HG03460 (cell line): ENCODE measurements around the gene DCUN1D2.

ENCODE experiments used
- ATAC-seq: cut with Tn5 transposase; IDR thresholded peaks from one replicate; pipeline ENCODE4 v1.9.1; 2021; ENCODE audit not compliant: unreplicated experiment

Gene DCUN1D2

DNA sequence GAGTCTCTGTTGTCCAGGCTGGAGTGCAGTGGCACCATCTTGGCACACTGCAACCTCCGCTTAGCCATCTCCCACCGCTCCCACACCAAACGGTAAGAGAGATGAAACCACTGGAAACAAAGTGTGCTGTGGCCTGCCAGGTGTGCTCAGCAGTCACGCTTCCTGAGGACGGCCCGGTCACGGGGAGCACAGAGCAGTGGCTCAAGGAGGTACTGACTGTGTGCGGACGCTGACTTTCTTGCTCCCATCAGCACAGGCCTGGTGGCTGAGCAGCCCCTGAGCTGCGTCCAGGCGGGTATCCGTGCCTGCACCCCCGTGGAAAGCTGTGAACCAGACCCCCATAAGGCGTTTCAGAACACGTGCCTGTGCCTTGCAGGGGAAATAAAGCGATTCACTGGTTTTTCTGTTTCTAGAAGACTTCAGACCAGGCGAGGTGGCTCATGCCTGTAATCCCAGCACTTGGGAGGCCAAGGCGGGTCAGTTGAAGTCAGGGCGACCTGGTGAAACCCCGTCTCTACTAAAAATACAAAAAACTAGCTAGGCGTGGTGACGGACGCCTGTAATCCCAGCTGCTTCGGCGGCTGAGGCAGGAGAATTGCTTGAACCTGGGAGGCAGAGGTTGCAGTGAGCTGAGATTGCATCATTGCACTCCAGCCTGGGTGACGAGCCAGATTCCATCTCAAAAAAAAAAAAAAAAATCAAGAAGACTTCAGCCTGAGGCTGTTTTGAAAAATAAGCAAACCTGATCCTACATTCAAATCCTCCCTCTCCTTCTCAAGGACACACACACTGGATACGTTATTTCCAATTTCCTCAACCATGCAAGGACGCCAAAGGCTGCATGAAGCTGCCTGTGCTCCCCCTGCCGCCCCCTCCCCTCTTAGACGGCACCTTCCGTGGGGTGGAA lies 62.7 kb downstream of the DCUN1D2 start:
- ATAC-seq, result no peak

DNA sequence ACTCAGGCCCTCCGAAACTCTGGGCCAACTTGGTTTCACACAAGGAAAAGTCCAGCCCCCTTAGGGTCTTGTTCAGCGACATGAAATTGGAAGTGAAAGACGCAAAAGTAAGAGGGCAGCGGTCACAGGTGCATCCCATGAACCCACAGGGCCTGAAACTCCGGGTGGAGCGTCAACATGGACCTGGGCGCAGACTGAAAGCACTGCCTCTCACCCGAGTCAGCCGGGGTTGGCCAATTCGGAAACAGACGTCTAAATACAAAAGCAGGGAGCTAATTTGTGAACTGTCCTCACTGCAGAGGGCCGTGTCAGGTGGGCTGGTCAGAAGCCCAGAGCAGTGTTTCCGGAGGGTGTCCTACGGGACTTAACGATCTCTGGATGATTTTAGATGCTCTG lies 63.9 kb downstream of the DCUN1D2 start:
- no peak for ATAC-seq

DNA sequence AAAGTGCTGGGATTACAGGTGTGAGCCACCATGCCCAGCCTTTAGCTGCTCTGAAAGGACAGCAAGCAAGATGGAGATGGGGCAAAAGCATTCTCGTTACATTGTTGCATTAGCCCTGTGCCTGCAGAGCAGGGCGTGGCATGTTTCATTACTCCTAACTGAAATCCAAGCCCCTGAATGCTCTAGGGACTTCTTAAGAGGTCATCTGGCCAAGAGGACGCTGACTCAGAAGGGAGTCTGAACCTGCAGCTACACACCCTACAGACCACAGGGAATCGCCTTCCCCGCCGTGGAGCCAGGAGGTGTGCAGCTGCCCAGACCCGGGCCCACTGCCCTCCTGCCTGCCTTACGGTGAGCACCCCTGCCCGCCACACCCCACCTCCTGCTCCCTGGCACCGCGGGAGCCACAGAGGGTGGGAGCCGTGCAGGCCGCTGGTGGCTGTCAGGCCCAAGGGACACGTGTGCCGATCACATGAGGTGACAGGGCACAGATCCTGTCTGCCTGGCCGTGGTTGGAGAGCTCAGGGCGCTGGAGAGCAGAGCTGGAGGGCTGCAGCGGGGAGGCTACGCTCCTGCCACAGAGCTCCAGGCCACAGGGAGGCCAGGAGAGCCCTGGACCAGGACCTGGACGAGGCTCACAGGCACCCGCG lies 64.4 kb downstream of the DCUN1D2 start:
- no peak for ATAC-seq

DNA sequence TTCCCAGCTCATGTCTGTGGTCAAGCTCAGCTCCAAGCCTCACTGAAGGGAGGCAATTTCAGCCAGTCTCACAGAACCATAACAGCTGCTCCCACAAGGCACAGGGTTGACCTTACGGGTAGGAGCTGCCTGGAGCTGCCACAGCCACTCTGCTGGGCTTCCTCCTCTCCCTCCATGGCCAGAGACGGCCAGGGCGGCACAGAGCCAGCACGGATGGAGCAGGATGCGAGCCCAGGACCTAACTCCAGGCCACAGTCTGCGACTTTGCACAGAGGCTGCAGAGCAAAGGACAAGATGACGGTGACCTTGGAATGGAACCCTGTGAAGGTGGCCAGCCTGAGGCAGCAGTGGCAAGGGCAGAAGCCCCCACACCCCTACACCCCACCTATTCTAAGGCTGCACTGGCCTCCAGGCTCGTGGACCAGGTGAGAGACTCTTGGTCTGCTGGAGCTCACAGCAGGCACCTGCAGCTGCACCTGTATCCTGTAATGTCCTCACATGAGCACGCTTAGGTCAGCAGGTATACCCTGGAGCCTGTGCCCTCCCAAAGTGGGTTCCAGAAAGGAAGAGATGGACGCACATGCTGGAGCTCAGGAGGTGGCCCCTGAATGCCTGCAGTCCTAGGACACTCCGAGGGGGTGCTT lies 66.9 kb downstream of the DCUN1D2 start:
- no peak for ATAC-seq

DNA sequence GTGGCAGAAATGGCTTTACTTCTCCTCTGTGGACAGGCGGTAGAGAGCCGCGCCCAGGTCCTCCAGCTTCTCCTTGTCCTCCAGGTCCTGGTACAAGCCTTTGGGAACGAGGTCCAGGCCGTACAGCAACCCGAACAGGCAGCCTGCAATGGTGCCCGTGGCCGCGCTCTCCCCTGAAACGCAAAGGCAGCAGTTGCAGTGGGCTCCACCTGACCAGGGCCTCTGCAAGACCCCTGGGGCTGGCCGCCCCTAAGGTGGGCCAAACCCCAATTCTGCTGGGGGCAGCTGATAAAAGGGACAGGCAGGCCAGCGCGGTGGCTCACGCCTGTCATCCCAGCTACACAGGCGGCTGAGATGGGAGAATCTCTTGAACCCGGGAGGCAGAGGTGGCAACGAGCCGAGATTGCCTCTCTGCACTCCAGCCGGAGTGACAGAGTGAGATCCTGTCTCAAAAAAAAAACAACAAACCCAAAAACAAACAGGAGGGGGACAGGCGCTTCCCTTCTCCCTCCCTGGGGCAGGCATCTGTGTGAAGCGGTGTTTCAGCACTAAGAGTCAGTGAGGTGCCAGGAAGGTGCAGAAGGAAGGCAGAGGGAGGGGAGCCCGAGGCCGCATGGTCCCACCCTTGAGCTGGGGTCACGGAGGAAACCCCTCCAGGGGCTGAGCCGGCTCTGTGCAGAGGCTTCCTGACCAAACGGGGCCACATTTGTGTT lies 67.5 kb downstream of the DCUN1D2 start:
- no peak for ATAC-seq

DNA sequence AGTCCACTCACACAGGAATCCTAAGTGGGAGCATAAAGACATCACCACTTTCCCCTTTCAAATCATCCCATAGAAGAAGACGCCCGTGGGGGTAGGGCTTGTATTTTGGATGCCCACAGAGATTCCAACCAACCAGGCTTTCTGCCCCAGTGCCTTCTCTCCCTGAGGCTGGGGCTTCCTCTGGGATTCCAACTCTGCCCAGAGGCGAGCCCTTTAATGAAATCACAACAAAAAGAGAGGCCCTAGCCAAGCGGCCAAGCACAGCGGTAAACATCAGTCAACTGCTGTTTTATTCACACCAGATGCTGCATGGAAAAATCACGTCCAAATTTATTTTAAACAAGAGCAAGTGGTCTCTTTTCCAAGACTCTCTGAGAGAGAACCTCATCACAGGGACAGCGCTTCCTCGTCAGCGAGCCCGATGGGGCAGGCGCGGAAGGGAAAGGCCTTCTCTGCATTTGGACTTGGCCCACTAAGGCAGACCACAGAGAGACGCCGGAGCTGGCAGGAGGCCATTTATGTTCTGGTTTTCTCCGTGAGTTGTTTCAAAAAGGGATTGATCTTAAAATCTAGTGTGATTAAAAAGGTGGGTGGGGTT lies 68.7 kb downstream of the DCUN1D2 start:
- no peak for ATAC-seq

DNA sequence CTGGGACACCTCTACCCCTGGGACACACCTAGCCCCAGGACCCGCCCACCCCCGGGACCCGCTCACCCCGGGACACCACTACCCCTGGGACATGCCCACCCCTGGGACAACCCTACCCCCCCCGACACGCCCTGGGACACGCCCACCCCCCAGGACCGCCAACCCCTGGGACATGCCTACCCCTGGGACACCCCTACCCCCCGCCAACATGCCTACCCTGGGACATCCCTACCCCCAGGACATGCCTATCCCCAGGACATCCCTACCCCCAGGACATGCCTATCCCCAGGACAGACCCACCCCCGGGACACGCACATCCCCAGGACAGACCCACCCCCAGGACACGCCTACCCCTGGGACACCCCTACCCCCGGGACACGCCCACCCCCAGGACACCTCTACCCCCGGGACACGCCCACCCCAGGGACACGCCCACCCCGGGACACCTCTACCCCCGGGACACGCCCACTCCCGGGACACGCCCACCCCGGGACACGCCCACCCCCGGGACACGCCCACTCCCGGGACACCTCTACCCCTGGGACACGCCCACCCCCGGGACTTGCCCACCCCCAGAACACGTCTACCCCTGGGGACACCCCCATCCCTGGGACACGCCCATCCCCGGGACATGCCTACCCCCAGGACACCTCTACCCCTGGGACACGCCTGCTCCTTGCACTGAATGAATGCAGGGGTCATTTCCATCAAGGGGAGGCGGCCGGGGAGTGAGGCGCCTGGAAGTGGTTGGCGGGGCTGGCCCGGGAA lies 69.5 kb downstream of the DCUN1D2 start:
- no peak for ATAC-seq

DNA sequence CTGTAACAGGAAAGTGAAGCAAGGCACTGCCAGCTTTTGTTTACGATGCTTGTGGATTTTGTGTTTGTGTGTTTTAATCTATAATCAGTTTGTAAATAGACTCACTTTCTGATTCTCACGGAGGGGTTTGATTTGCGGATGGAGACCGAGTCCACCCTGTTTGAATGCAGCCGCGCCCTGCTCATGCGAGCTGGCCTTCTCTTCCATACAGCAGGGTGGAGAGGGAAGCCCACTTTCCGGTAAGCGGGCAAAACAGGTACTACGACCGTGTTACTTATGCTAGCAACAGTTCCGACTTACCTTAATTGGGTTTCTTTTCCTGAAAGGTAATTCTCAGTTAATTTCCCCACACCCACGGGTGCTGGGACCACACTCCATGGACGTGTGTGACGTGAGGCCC lies 70.3 kb downstream of the DCUN1D2 start:
- no peak for ATAC-seq

DNA sequence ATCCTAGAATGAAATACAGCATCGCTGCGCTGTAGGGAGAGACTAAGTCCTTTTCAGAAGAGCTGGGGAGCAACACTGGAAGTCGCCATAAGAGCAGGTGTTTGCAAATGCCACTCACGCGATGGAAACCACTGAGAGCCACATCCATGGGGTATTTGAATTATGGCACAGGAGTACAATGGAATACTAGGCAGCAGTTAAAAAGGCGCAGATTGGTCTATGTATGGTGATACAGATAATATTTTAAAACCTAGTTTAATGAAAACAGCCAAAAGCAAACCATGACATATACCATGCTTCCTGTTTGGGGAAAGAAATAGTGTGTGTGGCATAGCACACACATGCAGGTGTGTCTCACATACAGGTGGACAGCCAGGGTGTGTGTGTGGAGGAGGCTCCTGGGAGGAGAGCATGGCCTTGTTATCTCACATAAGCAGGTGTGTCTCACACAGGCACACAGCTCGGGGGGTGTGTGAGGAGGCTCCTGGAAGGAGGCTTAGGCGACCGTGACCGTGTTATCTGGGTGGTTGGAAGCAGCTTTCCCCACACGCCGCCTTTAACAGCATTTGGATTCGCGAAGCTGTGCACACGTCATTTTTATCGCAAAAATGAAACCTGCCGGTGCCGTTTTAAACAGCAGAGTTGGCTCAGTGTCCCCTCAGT lies 70.8 kb downstream of the DCUN1D2 start:
- no peak for ATAC-seq

DNA sequence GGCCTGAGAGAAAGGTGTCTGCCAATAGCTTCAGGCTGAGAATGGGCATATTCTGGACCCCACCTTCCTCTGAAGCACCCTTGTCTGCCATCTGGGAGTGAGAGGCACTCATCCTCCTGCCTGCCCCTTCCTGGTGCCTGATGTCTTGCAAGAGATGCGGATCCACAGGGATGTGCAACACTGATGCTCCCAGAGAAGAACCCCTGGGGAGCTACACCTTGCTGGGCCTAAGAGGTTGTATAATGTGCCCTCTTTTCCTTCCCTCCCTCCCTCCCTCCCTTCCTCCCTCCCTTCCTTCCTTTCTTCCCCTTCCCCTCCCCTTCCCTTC lies 71.8 kb downstream of the DCUN1D2 start:
- ATAC-seq, result no peak

DNA sequence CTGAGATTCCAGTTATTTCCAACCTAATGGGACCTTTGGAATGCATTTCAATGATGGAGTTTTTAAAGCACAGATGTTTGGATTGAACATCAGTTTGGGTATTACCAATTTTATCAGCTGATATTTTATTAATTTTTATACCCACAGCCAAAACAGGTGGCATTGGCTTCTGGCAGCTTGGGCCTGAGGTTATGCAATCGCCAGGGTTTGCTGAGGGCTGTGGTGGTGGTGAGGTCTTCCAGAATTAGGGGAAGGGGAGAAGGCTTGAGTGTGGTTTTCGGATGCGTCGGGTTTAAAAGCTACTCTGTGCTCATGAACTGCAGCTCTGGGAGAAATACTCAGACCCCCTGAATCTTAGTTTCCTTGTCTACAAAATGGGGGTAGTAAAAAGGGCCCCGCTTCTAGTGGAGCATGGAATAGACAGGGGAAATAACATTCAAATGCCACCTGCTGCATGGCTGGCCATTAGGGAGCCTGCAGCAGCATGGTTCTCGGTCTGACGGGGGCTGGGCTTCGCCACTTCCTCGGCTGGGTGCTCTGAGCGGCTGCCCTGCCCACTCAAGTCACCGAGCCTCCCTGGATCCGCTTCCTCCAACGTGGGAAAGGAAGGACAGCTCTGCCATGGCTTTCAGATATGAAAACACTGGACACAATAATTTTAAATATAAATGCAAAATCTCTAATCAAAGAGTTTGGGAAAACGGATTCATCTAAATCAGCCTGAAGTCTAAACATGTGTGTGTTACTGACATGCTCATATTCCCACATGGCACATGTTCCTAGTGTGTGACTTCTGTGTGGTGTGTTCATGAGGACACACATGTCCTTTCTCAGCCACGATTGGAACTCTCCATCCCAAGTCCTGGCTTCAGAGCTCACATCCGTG lies 72.4 kb downstream of the DCUN1D2 start:
- ATAC-seq, result no peak

DNA sequence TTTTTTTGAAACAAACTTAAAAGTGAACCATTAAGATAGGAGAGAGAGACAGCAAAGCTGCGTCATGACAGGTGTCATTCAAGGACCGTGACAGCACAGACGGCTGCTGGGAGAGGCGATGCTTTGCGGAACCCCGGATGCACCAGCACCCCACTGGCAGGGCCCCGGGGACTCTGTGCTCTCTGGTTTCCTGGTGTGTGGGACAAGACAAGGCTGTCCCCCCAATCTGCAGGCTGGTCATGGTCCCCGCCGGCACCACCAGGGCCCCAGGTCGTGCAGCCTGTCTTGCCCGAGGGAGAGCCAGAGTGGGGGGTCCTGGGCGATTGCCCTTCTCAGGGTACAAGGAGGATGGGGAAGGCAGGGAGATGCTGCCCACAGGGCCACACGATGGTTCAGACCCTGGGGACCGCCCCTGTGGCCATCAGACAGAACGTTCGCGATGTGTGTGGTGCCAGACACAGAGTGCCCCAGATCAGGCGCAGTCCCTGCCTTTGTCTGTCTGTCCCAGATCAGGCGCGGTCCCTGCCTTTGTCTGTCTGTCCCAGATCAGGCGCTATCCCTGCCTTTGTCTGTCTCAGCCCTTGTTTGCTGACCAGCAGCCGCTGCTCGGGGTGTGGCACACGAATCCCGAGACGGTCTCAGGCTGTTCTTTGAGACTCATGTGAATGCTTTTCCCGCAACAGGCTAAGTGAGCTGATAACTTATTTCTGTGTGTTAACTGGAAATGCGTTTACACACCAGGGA lies 73.3 kb downstream of the DCUN1D2 start:
- ATAC-seq, result no peak

DNA sequence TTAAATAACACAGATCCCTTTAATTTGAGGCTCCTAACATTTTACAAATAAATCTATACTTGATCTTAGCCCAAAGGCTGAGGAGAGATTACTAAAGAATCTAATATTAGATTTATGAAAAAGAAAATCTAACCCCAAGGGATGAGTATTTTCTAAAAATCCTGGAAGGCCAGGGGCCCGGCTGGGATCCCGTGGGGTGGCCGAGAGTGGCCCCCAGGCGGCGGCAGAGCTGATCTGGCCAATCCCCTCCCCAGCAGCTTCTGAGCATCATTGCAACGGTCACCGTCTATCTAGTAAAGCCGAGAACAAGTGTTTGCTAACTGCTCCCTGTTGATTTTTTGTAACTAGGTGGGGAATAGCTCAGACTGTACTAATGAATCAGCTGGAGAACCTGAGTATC lies 74.7 kb downstream of the DCUN1D2 start:
- ATAC-seq, result no peak

DNA sequence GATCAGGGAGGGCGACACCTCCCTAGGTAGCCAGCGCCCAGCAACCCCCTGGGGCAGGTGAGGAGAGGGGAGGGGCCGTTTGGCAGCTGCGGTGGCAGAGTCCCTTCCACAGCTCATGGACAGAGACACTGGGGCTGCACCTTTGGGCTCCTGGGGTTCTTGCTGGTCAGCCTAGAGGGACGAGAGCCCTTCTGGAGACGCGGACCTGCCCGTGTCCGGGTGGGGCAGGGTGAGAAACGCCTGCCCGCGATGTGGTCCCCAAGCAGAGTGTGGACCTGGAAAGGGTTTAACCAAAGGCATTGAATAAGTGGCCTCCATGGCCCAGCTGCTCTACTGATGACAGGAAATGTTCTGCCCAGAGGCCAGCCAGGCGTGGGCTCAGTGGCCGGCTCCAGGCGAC lies 75.5 kb downstream of the DCUN1D2 start:
- no peak for ATAC-seq

DNA sequence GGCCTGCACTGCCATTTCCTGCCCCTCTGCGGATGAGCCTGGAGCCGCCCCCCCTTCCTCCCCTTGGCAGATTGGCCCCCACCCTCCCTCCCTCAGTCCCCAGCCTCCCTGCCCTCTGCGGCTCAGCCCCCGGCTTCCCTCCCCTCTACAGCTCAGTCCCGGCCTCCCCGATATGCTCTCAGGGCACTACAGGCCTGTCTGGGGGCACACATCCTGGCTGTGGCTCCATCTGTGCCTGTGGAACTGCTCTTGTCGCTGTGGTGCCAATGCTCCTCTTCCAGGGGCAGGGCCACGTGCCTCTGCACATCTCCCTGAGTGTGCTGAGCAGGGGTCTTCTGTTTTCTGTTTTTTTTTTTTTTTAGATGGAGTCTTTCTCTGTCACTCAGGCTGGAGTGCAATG lies 76.2 kb downstream of the DCUN1D2 start:
- no peak for ATAC-seq

DNA sequence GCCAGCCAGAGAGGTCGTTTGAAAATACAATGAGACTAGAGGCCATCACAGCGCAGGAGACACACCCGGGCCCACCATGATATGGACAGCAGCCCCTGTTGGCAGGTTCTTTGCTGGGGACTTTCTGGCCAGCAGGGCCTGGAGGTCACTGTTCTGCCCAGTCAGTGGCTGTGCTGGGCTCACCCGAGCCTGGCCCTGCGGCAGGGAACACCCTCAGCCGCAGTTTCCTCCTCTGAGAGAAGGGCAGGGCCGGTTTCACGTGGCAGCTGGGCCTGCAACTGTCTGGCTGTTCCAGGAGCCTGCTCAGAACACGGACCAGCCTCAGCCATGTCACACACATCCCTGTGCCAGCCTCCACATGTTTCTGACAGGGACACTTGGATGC lies 76.6 kb downstream of the DCUN1D2 start:
- ATAC-seq, result no peak

DNA sequence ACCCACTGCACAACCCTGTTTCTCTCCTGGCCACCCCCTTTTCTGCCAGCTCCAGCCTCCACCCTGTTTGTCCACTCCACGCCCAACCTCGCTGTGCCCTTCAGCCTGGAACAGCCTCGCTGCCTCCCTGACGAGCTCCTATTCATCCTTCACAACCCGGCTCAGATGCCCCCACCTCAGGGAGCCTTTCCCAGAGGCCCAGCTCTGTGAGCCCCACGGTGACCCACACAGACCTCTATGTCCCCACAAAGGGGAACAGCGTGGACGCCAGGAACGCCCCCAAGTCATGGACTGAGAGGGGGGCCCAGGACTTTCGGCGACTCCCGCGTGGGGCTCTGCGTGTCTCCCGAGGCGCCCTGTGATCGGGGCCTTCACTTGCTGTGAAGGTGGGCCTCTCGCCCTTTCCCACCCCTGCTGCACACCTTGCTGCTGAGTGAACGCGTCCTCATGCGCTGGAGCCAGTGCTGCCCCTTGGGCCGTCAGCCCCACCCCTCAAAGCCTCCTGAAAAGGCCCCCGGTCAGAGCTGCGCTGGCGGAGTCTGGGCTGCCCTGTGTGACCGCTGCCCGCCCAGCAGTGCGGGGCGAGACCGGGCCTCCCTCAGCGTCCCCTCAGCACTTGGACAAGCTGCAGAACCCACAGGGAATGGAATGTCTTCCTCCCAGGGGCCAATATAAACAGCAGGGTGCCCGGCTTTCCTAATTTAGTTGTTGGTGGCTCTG lies 77.2 kb downstream of the DCUN1D2 start:
- no peak for ATAC-seq

DNA sequence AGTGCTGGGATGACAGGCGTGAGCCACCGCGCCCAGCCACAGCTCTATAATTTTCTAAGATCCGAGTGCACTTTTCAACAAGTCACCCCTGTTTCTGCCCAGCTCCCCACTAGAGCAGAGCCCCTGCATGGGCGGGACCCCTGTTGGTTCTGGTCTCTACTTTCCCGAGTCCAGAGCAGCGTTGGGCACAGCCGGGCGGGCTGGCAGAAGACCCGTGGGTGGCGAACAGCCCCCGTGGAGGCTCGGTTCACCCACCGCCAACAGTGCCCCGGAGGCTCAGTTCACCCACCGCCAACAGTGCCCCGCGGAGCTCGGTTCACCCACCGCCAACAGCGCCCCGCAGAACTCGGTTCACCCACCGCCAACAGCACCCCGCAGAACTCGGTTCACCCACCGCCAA lies 78.1 kb downstream of the DCUN1D2 start:
- ATAC-seq, result no peak
